NT2/D1 (cell line): Measurements from ENCODE around the gene ELMO1.

ENCODE experiments used
- DNase-seq: peaks from one replicate; pipeline ENCODE4 v3.0.0-alpha.2; 2011; ENCODE audit warnings: low read depth, low spot score
- H3K27me3 ChIP-seq: 2 replicates; pipeline ENCODE4 v1.6.0; 2011; ENCODE audit warnings: mild to moderate bottlenecking; ENCODE audit not compliant: insufficient read length, insufficient read depth
- H3K36me3 ChIP-seq: 2 replicates; pipeline ENCODE4 v1.6.1; 2011; ENCODE audit warnings: mild to moderate bottlenecking, low read length, mixed read lengths; ENCODE audit not compliant: insufficient read depth, insufficient read length
- H3K4me1 ChIP-seq: 2 replicates; pipeline ENCODE4 v1.5.1; 2011; ENCODE audit not compliant: insufficient read depth, insufficient read length
- H3K4me3 ChIP-seq: 2 replicates; pipeline ENCODE4 v1.5.1; 2011; ENCODE audit warnings: low read depth; ENCODE audit not compliant: insufficient read length
- H3K9ac ChIP-seq: 2 replicates; pipeline ENCODE4 v1.6.0; 2011; ENCODE audit warnings: low read depth; ENCODE audit not compliant: insufficient read length
- H3K9me3 ChIP-seq: 2 replicates; pipeline ENCODE4 v1.5.1; 2011; ENCODE audit warnings: mild to moderate bottlenecking, low read length; ENCODE audit not compliant: insufficient read depth
- SUZ12 ChIP-seq: IDR thresholded peaks from 2 replicates; pipeline ENCODE4 v1.6.1; 2011; ENCODE audit not compliant: insufficient read length, insufficient read depth; ENCODE audit errors: extremely low read depth
- YY1 ChIP-seq: IDR thresholded peaks from 2 replicates; pipeline ENCODE4 v1.6.1; 2011; ENCODE audit not compliant: insufficient read length, insufficient read depth
- ZNF274 ChIP-seq: IDR thresholded peaks from 2 replicates; pipeline ENCODE4 v1.6.1; 2011; ENCODE audit warnings: mild to moderate bottlenecking, low read depth, low read length

Gene ELMO1

DNA sequence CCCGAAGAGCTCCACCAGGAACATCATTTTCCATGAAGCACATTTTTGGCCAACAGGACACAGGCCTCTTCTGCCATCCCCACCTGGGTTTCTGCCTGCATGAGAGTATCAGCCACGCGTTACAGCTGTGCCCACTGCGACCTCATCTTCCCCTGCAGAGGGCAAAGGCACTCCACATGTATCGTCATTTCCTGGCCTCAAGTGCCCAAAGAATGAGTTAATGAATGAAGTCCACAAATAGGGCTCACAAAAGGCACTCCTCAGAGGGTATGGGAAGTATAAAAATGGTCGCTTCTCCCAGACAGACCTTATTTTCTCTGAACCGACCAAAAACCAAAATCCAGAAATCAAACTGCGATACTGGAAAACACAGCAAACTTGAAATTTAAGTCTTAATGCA lies 18.5 kb downstream of the ELMO1 start:
- H3K27me3 ChIP-seq = no peaks in the 10 kb centered on the region
- TF ChIP-seq YY1 (no peak), SUZ12 (no peak), ZNF274 (no peak)
- DNase-seq = no peak

DNA sequence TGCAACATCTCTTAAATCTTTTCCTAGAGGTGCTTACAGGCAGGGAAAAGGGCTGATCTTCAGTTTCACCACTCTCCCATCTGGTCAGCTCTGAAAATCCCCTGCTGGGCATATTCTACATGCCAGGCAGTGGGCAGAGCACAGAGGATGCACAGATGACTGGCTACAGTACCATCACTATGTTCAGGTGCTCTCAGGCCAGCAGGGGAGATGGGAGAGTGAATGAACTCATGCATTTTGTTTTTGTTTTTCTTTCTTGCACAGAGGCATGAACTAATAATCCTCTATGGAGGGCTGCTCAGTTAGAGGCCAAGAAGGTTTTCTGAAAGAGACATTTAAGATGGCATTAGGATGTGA lies 19.3 kb downstream of the ELMO1 start:
- H3K9me3 ChIP-seq = no peaks in the 10 kb centered on the region
- H3K36me3 ChIP-seq = no peaks in the 10 kb centered on the region
- H3K4me3 ChIP-seq = no peak overlapping the region
- peaks cover 2% of the 10 kb centered on the region for H3K4me1 ChIP-seq
- no peaks in the 10 kb centered on the region for H3K27me3 ChIP-seq
- TF ChIP-seq ZNF274 (no peak), YY1 (no peak), SUZ12 (no peak)
- no peak overlapping the region for H3K9ac ChIP-seq
- no peak for DNase-seq

More for the DNA sequence above, 18.5 kb downstream of the ELMO1 start:
- Histone ChIP-seq H3K9me3 (no peaks in the 10 kb centered on the region), H3K36me3 (no peaks in the 10 kb centered on the region), H3K4me3 (no peak overlapping the region), H3K4me1 (peaks cover 2% of the 10 kb centered on the region), H3K9ac (no peak overlapping the region)

DNA sequence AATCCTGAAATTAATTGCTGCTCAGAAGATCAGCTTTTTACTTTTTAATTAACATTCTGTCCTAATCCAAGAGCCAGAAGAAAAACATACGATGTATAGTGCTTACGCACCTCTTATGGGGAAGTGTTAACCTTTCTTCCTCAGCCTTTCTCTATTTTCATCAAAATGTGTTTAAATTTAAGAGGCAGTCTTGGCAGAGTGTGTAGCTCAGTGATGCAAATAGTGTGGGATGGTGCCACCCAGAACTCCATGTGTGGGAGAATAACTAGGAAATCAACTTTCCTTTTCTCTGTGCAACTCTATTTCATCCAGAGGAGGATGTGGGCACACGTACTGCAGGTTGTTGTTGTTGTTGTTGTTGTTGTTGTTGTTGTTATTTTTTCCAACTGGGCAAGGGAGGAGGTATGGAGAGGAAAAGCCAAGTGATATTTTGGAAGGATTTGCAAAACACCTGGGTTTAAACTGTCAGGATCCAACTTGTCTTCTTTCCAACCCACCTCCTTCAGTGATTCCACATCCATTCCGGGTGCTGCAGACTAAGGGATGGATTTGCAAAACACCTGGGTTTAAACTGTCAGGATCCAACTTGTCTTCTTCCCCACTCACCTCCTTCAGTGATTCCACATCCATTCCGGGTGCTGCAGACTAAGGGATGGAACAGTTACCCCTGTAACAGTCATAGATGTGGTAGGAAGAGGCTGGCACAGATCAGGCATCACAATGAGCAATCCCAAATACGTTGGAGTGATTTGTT lies 19.8 kb downstream of the ELMO1 start:
- no peak for DNase-seq
- H3K36me3 ChIP-seq = no peaks in the 10 kb centered on the region
- no peaks in the 10 kb centered on the region for H3K9me3 ChIP-seq
- no peak overlapping the region for H3K4me3 ChIP-seq
- H3K27me3 ChIP-seq = no peaks in the 10 kb centered on the region
- peaks cover 2% of the 10 kb centered on the region for H3K4me1 ChIP-seq
- H3K9ac ChIP-seq = no peak overlapping the region
- TF ChIP-seq ZNF274 (no peak), SUZ12 (no peak), YY1 (no peak)

DNA sequence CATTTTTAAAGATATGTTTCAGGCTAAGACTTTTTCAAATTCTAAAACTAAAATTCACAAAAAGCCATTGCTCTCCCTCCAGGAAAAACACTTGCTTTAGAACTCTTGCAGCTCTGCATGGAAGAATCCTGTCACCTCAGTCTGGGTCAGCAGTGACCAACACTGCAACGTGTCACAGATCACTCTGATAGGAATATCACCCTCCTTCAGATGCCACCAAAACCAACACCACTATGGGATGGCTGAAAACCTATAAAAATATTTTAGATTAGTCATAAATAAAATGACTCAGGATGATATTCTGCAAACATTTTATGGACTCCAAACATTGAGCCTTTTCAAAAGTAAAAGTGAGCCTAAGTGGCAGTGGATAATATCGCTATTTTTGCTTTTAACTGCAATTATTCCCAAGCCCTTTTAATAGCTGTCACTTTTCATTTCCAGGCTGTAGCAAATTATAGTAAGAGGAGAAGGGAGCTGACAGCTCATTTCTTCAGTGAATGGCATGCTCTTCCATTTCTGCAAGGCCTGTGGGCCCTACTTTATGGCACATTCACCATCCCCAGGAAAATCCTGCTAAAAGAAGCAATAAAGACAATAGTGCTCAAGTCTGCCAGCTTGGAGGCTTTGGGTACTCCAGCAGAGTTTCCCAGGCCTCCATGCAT lies 21.3 kb downstream of the ELMO1 start:
- Histone ChIP-seq H3K9me3 (no peaks in the 10 kb centered on the region), H3K4me1 (no peaks in the 10 kb centered on the region), H3K4me3 (no peak overlapping the region), H3K36me3 (no peaks in the 10 kb centered on the region), H3K27me3 (no peaks in the 10 kb centered on the region), H3K9ac (no peak overlapping the region)
- TF ChIP-seq ZNF274 = no peak
- no peak for TF ChIP-seq YY1
- TF ChIP-seq SUZ12 = no peak
- DNase-seq = no peak

DNA sequence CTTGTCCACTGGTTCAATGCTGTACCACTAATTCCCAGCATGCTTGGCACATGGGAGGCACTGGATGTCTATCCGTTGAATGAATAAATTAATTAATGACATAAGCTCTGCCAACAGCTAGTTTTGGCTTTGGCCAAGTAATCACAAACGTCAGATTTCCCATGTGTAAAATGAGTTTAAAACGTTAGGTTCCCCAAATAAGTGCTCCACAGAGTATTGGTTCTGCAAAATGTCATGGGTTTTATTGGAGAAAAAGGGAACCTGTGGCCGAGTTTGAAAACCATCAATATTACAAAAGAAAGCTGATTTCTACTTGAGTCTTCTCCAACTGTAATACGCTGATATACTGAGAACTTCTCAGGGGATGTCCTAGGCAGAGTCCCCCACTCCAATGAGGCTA lies 23.2 kb downstream of the ELMO1 start:
- H3K27me3 ChIP-seq = no peaks in the 10 kb centered on the region
- no peaks in the 10 kb centered on the region for H3K9me3 ChIP-seq
- no peak overlapping the region for H3K9ac ChIP-seq
- no peak for DNase-seq
- TF ChIP-seq ZNF274 (no peak), YY1 (no peak), SUZ12 (no peak)
- H3K36me3 ChIP-seq = no peaks in the 10 kb centered on the region
- H3K4me1 ChIP-seq = no peaks in the 10 kb centered on the region
- no peak overlapping the region for H3K4me3 ChIP-seq

DNA sequence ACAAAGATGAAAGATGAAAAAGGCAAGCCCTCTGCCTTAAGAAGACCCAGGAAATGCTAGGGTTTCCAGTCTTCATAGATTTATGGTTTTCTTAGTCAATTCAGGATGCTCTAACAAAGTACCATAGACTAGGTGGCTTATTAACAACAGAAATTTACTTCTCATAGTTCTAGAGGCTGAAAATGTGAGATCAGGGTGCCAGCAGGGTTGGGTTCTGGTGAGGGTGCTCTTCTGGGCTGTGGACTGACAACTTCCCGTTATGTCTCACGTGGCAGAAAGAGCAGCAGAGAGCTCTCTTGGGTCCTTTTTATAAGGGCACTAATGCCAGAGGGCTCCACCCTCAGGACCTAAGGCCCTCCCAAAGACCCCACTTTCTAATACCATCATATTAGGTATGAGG lies 23.7 kb downstream of the ELMO1 start:
- no peak overlapping the region for H3K9ac ChIP-seq
- H3K27me3 ChIP-seq = no peaks in the 10 kb centered on the region
- no peaks in the 10 kb centered on the region for H3K36me3 ChIP-seq
- H3K4me1 ChIP-seq = no peaks in the 10 kb centered on the region
- H3K4me3 ChIP-seq = no peak overlapping the region
- H3K9me3 ChIP-seq = no peaks in the 10 kb centered on the region
- DNase-seq = no peak
- TF ChIP-seq YY1 (no peak), ZNF274 (no peak), SUZ12 (no peak)

DNA sequence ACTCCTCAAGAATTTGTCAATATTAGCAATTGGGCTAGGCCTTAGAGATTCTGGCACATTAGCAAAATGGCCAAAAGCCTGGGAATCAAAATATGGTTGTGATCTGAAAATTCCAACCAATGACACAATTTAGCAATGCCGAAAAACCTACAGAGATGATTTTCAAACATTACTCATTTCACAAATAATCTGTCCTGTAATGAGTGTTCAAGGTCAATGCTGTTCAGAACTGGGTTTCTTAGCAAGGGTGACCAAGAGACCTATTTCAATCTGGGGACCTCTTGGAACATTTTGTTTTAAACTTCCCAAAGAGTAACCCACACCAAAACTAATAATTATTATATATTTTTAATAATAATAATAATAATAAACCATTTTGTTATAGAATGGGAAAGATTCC lies 24.1 kb downstream of the ELMO1 start:
- Histone ChIP-seq H3K27me3 (no peaks in the 10 kb centered on the region), H3K36me3 (no peaks in the 10 kb centered on the region), H3K9me3 (no peaks in the 10 kb centered on the region), H3K4me1 (no peaks in the 10 kb centered on the region), H3K4me3 (no peak overlapping the region), H3K9ac (no peak overlapping the region)
- no peak for DNase-seq
- no peak for TF ChIP-seq SUZ12
- TF ChIP-seq ZNF274 = no peak
- no peak for TF ChIP-seq YY1
